Mucosa of rectum (tissue), 2 donors: Measurements from ENCODE around the gene TNMD.

Source experiments
- H3K27ac ChIP-seq, 2 donors: one replicate each; pipeline ENCODE4 v1.7.0; 2013; ENCODE audit warnings: inconsistent platforms in 2 of 2, low read depth in 2 of 2, low read length in 2 of 2
- H3K27me3 ChIP-seq, 2 donors: one replicate each; pipeline ENCODE4 v1.7.0; 2013; ENCODE audit warnings: low read length in 2 of 2; ENCODE audit not compliant: control insufficient read depth in 2 of 2, insufficient read depth in 2 of 2
- H3K36me3 ChIP-seq, 2 donors: one replicate each; pipeline ENCODE4 v1.7.0; 2013; ENCODE audit warnings: low read length in 2 of 2; ENCODE audit not compliant: control insufficient read depth in 2 of 2, insufficient read depth in 2 of 2
- H3K4me1 ChIP-seq, 2 donors: one replicate each; pipeline ENCODE4 v1.7.0; 2013; ENCODE audit warnings: low read length in 2 of 2, mild to moderate bottlenecking in 1 of 2; ENCODE audit not compliant: control insufficient read depth in 2 of 2, insufficient read depth in 2 of 2
- H3K4me3 ChIP-seq, 2 donors: one replicate each; pipeline ENCODE4 v1.7.0; 2013; ENCODE audit warnings: low read length in 2 of 2
- H3K9ac ChIP-seq, 2 donors: one replicate each; pipeline ENCODE4 v1.7.0; 2013; ENCODE audit warnings: low read length in 2 of 2, low read depth in 1 of 2, mild to moderate bottlenecking in 1 of 2
- H3K9me3 ChIP-seq, 2 donors: one replicate each; pipeline ENCODE4 v1.7.0; 2013; ENCODE audit warnings: low read length in 2 of 2; ENCODE audit not compliant: control insufficient read depth in 2 of 2
- donor health status: healthy.
- donor health status: Normal muscosa, but diverticular disease.

TNMD gene

GRCh38 chrX:100642290-100642689, 57.6 kb downstream of the TNMD start:
- Histone ChIP-seq H3K27ac (no peak overlapping the region), H3K4me1 (peaks cover 0 to 6% of the 10 kb centered on the region in 2 donors), H3K27me3 (peaks cover 15 to 21% of the 10 kb centered on the region in 2 donors)

GRCh38 chrX:100643212-100643611, 58.5 kb downstream of the TNMD start:
- peaks cover 7 to 15% of the 10 kb centered on the region in 2 donors for H3K4me1 ChIP-seq
- peaks cover 15 to 18% of the 10 kb centered on the region in 2 donors for H3K27me3 ChIP-seq
- no peak overlapping the region for H3K4me3 ChIP-seq
- no peak overlapping the region for H3K9ac ChIP-seq
- peak overlapping the region in 1 of 2 donors; percentile 17 for H3K27ac ChIP-seq
- no peaks in the 10 kb centered on the region for H3K36me3 ChIP-seq
- H3K9me3 ChIP-seq, result no peaks in the 10 kb centered on the region

More at GRCh38 chrX:100642290-100642689, 57.6 kb downstream of the TNMD start:
- H3K9ac ChIP-seq, result no peak overlapping the region
- H3K4me3 ChIP-seq, result no peak overlapping the region
- H3K9me3 ChIP-seq, result no peaks in the 10 kb centered on the region
- no peaks in the 10 kb centered on the region for H3K36me3 ChIP-seq

GRCh38 chrX:100643956-100644860, 59.5 kb downstream of the TNMD start, which contains the start of gene SRPX2:
SRPX2 (plus strand) TSS chrX:100644199; CDS start chrX:100646323, 2,124 bp downstream.
- H3K4me3 ChIP-seq, result no peak within 1 kb of the TSS
- no peaks in the 10 kb centered on the region for H3K9me3 ChIP-seq
- H3K27ac ChIP-seq, result peak within 1 kb of the TSS in 1 of 2 donors; percentile 44
- H3K4me1 ChIP-seq, result peaks cover 7 to 24% of the 10 kb centered on the region in 2 donors
- peaks cover 13 to 14% of the 10 kb centered on the region in 2 donors for H3K27me3 ChIP-seq
- no peaks in the 10 kb centered on the region for H3K36me3 ChIP-seq
- peak within 1 kb of the TSS in 1 of 2 donors; percentile 10 for H3K9ac ChIP-seq

GRCh38 chrX:100645106-100645505, 60.4 kb downstream of the TNMD start:
- Histone ChIP-seq H3K4me1 (peaks cover 7 to 33% of the 10 kb centered on the region in 2 donors), H3K27me3 (peaks cover 13 to 14% of the 10 kb centered on the region in 2 donors), H3K4me3 (no peak overlapping the region), H3K27ac (no peak overlapping the region), H3K9me3 (no peaks in the 10 kb centered on the region), H3K36me3 (no peaks in the 10 kb centered on the region), H3K9ac (no peak overlapping the region)

GRCh38 chrX:100647095-100647494, 62.4 kb downstream of the TNMD start:
- H3K36me3 ChIP-seq, result no peaks in the 10 kb centered on the region
- no peaks in the 10 kb centered on the region for H3K9me3 ChIP-seq
- H3K27me3 ChIP-seq, result peaks cover 8 to 10% of the 10 kb centered on the region in 2 donors
- no peak overlapping the region for H3K9ac ChIP-seq
- H3K4me1 ChIP-seq, result peaks cover 12 to 40% of the 10 kb centered on the region in 2 donors
- H3K4me3 ChIP-seq, result no peak overlapping the region
- H3K27ac ChIP-seq, result peak overlapping the region in 1 of 2 donors; percentile 34

- H3K9me3 ChIP-seq, result no peaks in the 10 kb centered on the region
- no peaks in the 10 kb centered on the region for H3K36me3 ChIP-seq
- peak overlapping the region; percentile 71 to 77 for H3K27ac ChIP-seq
- no peak overlapping the region for H3K9ac ChIP-seq
- H3K27me3 ChIP-seq, result peaks cover 6 to 10% of the 10 kb centered on the region in 2 donors
- peaks cover 12 to 40% of the 10 kb centered on the region in 2 donors for H3K4me1 ChIP-seq
- H3K4me3 ChIP-seq, result no peak overlapping the region
Measured at GRCh38 chrX:100647739-100648138, 63.0 kb downstream of the TNMD start.

GRCh38 chrX:100648458-100649417, 64.0 kb downstream of the TNMD start:
- Histone ChIP-seq H3K9ac (no peak overlapping the region), H3K4me3 (peak overlapping the region in 1 of 2 donors; percentile 15)

More at GRCh38 chrX:100648458-100649417, 64.0 kb downstream of the TNMD start:
- Histone ChIP-seq H3K27me3 (peaks cover 4 to 6% of the 10 kb centered on the region in 2 donors), H3K36me3 (no peaks in the 10 kb centered on the region), H3K4me1 (peaks cover 12 to 37% of the 10 kb centered on the region in 2 donors), H3K9me3 (no peaks in the 10 kb centered on the region), H3K27ac (peak overlapping the region; percentile 71 to 77)
